H9 (cell line): ENCODE measurements around the gene LFNG. TPM values are rescaled to one million over a fixed set of nuclear protein-coding genes. Genes with fewer than 3 reads are reported as not detected.

Experiments used
- DNase-seq: peaks from one replicate; pipeline ENCODE4 v3.0.0-alpha.2; 2017
- H2AFZ ChIP-seq: one replicate; pipeline ENCODE4 v1.6.1; 2013; ENCODE audit warnings: mild to moderate bottlenecking, low read length, control low read depth, moderate library complexity
- H2AK5ac ChIP-seq: 2 replicates; pipeline ENCODE4 v1.6.1; 2013; ENCODE audit warnings: low read length, control low read depth, mixed read lengths; ENCODE audit not compliant: insufficient read length
- H2BK120ac ChIP-seq: one replicate; pipeline ENCODE4 v1.6.1; 2013; ENCODE audit warnings: low read depth, mild to moderate bottlenecking, low read length, control low read depth, inconsistent platforms; ENCODE audit not compliant: poor library complexity, severe bottlenecking
- H2BK12ac ChIP-seq: 2 replicates; pipeline ENCODE4 v1.6.1; 2013; ENCODE audit warnings: low read length, control low read depth, mixed read lengths, low read depth; ENCODE audit not compliant: insufficient read length
- H2BK15ac ChIP-seq: 2 replicates; pipeline ENCODE4 v1.6.1; 2013; ENCODE audit warnings: low read depth, low read length, control low read depth
- H2BK20ac ChIP-seq: one replicate; pipeline ENCODE4 v1.6.1; 2013; ENCODE audit warnings: low read depth, mild to moderate bottlenecking, low read length, control low read depth, inconsistent platforms; ENCODE audit not compliant: poor library complexity, severe bottlenecking
- H2BK5ac ChIP-seq: 2 replicates; pipeline ENCODE4 v1.6.1; 2013; ENCODE audit warnings: low read length, control low read depth, mixed read lengths; ENCODE audit not compliant: insufficient read length
- H3K14ac ChIP-seq: 2 replicates; pipeline ENCODE4 v1.6.1; 2013; ENCODE audit warnings: low read length, control low read depth; ENCODE audit not compliant: insufficient read depth
- H3K18ac ChIP-seq: 2 replicates; pipeline ENCODE4 v1.6.1; 2013; ENCODE audit warnings: low read depth, mild to moderate bottlenecking, mixed read lengths, low read length, control low read depth; ENCODE audit not compliant: insufficient read length
- H3K23ac ChIP-seq: 2 replicates; pipeline ENCODE4 v1.6.1; 2013; ENCODE audit warnings: low read length, control low read depth, mixed read lengths, low read depth; ENCODE audit not compliant: insufficient read length
- H3K23me2 ChIP-seq: 2 replicates; pipeline ENCODE4 v1.6.1; 2013; ENCODE audit warnings: low read depth, mild to moderate bottlenecking, mixed read lengths, low read length, control low read depth; ENCODE audit not compliant: insufficient read length, poor library complexity, severe bottlenecking
- H3K27ac ChIP-seq: 2 replicates; pipeline ENCODE4 v1.5.1; 2013; ENCODE audit warnings: low read length, control low read depth, mixed read lengths, low read depth; ENCODE audit not compliant: insufficient read length
- H3K27me3 ChIP-seq: 2 replicates; pipeline ENCODE4 v1.6.1; 2013; ENCODE audit warnings: low read length, control low read depth, inconsistent platforms; ENCODE audit not compliant: insufficient read depth
- H3K4ac ChIP-seq: 2 replicates; pipeline ENCODE4 v1.6.1; 2013; ENCODE audit warnings: low read depth, mild to moderate bottlenecking, control low read depth, inconsistent platforms, low read length, moderate library complexity
- H3K4me1 ChIP-seq: 2 replicates; pipeline ENCODE4 v1.6.1; 2013; ENCODE audit warnings: low read length, control low read depth, inconsistent platforms; ENCODE audit not compliant: insufficient read depth
- H3K4me2 ChIP-seq: 2 replicates; pipeline ENCODE4 v1.6.1; 2013; ENCODE audit warnings: low read length, control low read depth, mixed read lengths; ENCODE audit not compliant: insufficient read length, insufficient read depth
- H3K56ac ChIP-seq: 2 replicates; pipeline ENCODE4 v1.6.1; 2013; ENCODE audit warnings: low read depth, mild to moderate bottlenecking, mixed read lengths, low read length, control low read depth; ENCODE audit not compliant: insufficient read length
- H3K79me1 ChIP-seq: 2 replicates; pipeline ENCODE4 v1.6.1; 2013; ENCODE audit warnings: low read depth, mild to moderate bottlenecking, moderate library complexity, low read length, control low read depth, inconsistent platforms; ENCODE audit not compliant: insufficient read depth, poor library complexity, severe bottlenecking
- H3K79me2 ChIP-seq: 2 replicates; pipeline ENCODE4 v1.6.1; 2013; ENCODE audit warnings: low read length, control low read depth, inconsistent platforms; ENCODE audit not compliant: insufficient read depth
- H3K9ac ChIP-seq: 2 replicates; pipeline ENCODE4 v1.6.1; 2013; ENCODE audit warnings: low read length, control low read depth, mixed read lengths; ENCODE audit not compliant: insufficient read length; ENCODE audit errors: extremely low read depth
- H3K9me3 ChIP-seq: one replicate; pipeline ENCODE4 v1.6.1; 2013; ENCODE audit warnings: low read depth, low read length, inconsistent platforms; ENCODE audit not compliant: control insufficient read depth
- H3T11ph ChIP-seq: one replicate; pipeline ENCODE4 v1.6.1; 2013; ENCODE audit warnings: mild to moderate bottlenecking, low read length, control low read depth, inconsistent platforms
- H4K20me1 ChIP-seq: one replicate; pipeline ENCODE4 v1.6.1; 2013; ENCODE audit not compliant: control insufficient read depth, insufficient read length, insufficient read depth
- H4K5ac ChIP-seq: 2 replicates; pipeline ENCODE4 v1.6.1; 2013; ENCODE audit warnings: low read depth, mild to moderate bottlenecking, mixed read lengths, low read length, control low read depth; ENCODE audit not compliant: insufficient read length
- H4K8ac ChIP-seq: replicated peaks from 2 replicates; pipeline ENCODE4 v1.6.1; 2013; ENCODE audit warnings: low read length, control low read depth, mixed read lengths, low read depth; ENCODE audit not compliant: insufficient read length
- H4K91ac ChIP-seq: 2 replicates; pipeline ENCODE4 v1.6.1; 2013; ENCODE audit warnings: low read depth, mild to moderate bottlenecking, moderate library complexity, mixed read lengths, low read length, control low read depth; ENCODE audit not compliant: insufficient read length
- H3K27ac Mint-ChIP-seq, 3 experiments: 2 replicates in 2 of 3; 3 replicates in 1 of 3; pipeline ENCODE4 v1.8.0; 2020 to 2021; ENCODE audit warnings: mixed read lengths in 3 of 3, mild to moderate bottlenecking in 1 of 3, moderate library complexity in 1 of 3
- H3K27me3 Mint-ChIP-seq: 2 replicates; pipeline ENCODE4 v1.8.0; 2021; ENCODE audit warnings: low read depth, mild to moderate bottlenecking, moderate library complexity, mixed read lengths
- H3K36me3 Mint-ChIP-seq, 3 experiments: 2 replicates in 2 of 3; 3 replicates in 1 of 3; pipeline ENCODE4 v1.8.0; 2020 to 2021; ENCODE audit warnings: low read depth in 3 of 3, mixed read lengths in 3 of 3; ENCODE audit not compliant: insufficient read depth in 1 of 3
- H3K4me1 Mint-ChIP-seq, 2 experiments: 2 replicates each; pipeline ENCODE4 v1.8.0; 2020; ENCODE audit warnings: mixed read lengths in 2 of 2
- H3K4me3 Mint-ChIP-seq, 2 experiments: 2 replicates in 1 of 2; 3 replicates in 1 of 2; pipeline ENCODE4 v1.8.0; 2020 to 2021; ENCODE audit warnings: mild to moderate bottlenecking in 2 of 2, mixed read lengths in 2 of 2, moderate library complexity in 1 of 2
- H3K9me3 Mint-ChIP-seq, 2 experiments: 2 replicates in 1 of 2; 3 replicates in 1 of 2; pipeline ENCODE4 v1.8.0; 2020; ENCODE audit warnings: mild to moderate bottlenecking in 2 of 2, mixed read lengths in 2 of 2, moderate library complexity in 1 of 2
- WGBS: extraction: QIAGEN DNeasy Blood & Tissue Kit; methylation state at CpG from one replicate; pipeline ENCODE4 v1.1.7; 2013; ENCODE audit warnings: missing lambda C conversion rate, low lambda C conversion rate, mixed read lengths; ENCODE audit not compliant: insufficient read length; ENCODE audit errors: extremely low coverage; 5-methylcytosine and 5-hydroxymethylcytosine counted together
- total RNA-seq: library from RNA; stranded (reverse); gene quantifications from 2 replicates; pipeline ENCODE4 v1.2.1, GENCODE V29; 2021
- TF ChIP-seq, protein P1 (sequence below): fragments of 200-600 bp; sonication (generic); conservative IDR thresholded peaks from 3 replicates; pipeline ENCODE4 v1.8.0; 2021; ENCODE audit warnings: antibody characterized with exemption, mild to moderate bottlenecking

LFNG gene
- total RNA-seq, 1 experiment from 2014 or later, result 52.9 TPM

GRCh38 chr7:2509298-2509906 lies 10.2 kb upstream of the LFNG start:
- Histone ChIP-seq H4K20me1 (no peaks in the 10 kb centered on the region), H3K14ac (no peak overlapping the region), H3K23ac (no peak overlapping the region), H2AK5ac (no peak overlapping the region), H3K79me1 (no peaks in the 10 kb centered on the region), H2BK120ac (no peak overlapping the region), H3K9ac (no peak overlapping the region), H3T11ph (no peak overlapping the region), H4K91ac (no peak overlapping the region), H3K27ac (no peak overlapping the region), H2BK12ac (no peak overlapping the region), H3K18ac (no peak overlapping the region), H3K27me3 (no peaks in the 10 kb centered on the region), H3K56ac (no peak overlapping the region), H3K9me3 (no peaks in the 10 kb centered on the region), H3K4ac (no peak overlapping the region), H4K5ac (no peak overlapping the region), H3K4me1 (no peaks in the 10 kb centered on the region), H3K79me2 (no peaks in the 10 kb centered on the region), H4K8ac (no peak overlapping the region), H2AFZ (no peak overlapping the region), H2BK20ac (no peak overlapping the region), H3K4me2 (no peak overlapping the region), H3K23me2 (no peaks in the 10 kb centered on the region), H2BK15ac (no peak overlapping the region), H2BK5ac (no peak overlapping the region)
- Mint-ChIP-seq H3K4me3 (no peak overlapping the region), H3K4me1 (peaks cover 13 to 36% of the 10 kb centered on the region in 2 experiments), H3K36me3 (no peaks in the 10 kb centered on the region), H3K27ac (peak overlapping the region in 1 of 3 experiments; percentile 53; a peak in 1 of 7 replicates), H3K9me3 (no peaks in the 10 kb centered on the region; a peak in 1 of 5 replicates), H3K27me3 (no peaks in the 10 kb centered on the region)
- TF ChIP-seq, protein P1, sequence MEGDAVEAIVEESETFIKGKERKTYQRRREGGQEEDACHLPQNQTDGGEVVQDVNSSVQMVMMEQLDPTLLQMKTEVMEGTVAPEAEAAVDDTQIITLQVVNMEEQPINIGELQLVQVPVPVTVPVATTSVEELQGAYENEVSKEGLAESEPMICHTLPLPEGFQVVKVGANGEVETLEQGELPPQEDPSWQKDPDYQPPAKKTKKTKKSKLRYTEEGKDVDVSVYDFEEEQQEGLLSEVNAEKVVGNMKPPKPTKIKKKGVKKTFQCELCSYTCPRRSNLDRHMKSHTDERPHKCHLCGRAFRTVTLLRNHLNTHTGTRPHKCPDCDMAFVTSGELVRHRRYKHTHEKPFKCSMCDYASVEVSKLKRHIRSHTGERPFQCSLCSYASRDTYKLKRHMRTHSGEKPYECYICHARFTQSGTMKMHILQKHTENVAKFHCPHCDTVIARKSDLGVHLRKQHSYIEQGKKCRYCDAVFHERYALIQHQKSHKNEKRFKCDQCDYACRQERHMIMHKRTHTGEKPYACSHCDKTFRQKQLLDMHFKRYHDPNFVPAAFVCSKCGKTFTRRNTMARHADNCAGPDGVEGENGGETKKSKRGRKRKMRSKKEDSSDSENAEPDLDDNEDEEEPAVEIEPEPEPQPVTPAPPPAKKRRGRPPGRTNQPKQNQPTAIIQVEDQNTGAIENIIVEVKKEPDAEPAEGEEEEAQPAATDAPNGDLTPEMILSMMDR, result no peak
- WGBS, result no CpG with 5 or more reads among the region's 23 CpGs
- no peak for DNase-seq
